HFF-Myc (cell line): ENCODE data around the gene FSTL5.
"Not testable (repeated sequence)": the region's sequence is repeated elsewhere in the genome, so short reads cannot be mapped to it uniquely, and the experiment has no call there.

ENCODE experiments used
- DNase-seq: peaks from one replicate; pipeline ENCODE4 v3.0.0-alpha.2; 2011; ENCODE audit warnings: low read depth; ENCODE audit errors: extremely low read depth
- H3K4me3 ChIP-seq: replicated peaks from 2 replicates; pipeline ENCODE4 v1.5.1; 2011; ENCODE audit warnings: low read depth, mild to moderate bottlenecking, control low read depth, low read length
- CTCF ChIP-seq: IDR thresholded peaks from 2 replicates; pipeline ENCODE4 v1.5.1; 2012; ENCODE audit warnings: mild to moderate bottlenecking, low read depth, low read length, control low read depth; ENCODE audit errors: missing control alignments

Gene FSTL5

GRCh38 chr4:161762796-161763195 is 401.0 kb downstream of the FSTL5 start:
- H3K4me3 ChIP-seq: no peak overlapping the region
- TF ChIP-seq CTCF: no peak
- peak; percentile 9 for DNase-seq

GRCh38 chr4:161760008-161760407 is 403.8 kb downstream of the FSTL5 start:
- no peak for TF ChIP-seq CTCF
- H3K4me3 ChIP-seq: no peak overlapping the region
- no peak for DNase-seq

GRCh38 chr4:161758412-161758811 is 405.4 kb downstream of the FSTL5 start:
- DNase-seq, H3K4me3 ChIP-seq: not testable (repeated sequence)

GRCh38 chr4:161728929-161729328 is 434.9 kb downstream of the FSTL5 start:
- TF ChIP-seq CTCF: no peak
- no peak for DNase-seq
- H3K4me3 ChIP-seq: no peak overlapping the region

- no peak overlapping the region for H3K4me3 ChIP-seq
- no peak for DNase-seq
- no peak for TF ChIP-seq CTCF
These were observed 441.9 kb downstream of the FSTL5 start for GRCh38 chr4:161721947-161722346.

- no peak for TF ChIP-seq CTCF
- DNase-seq: no peak
These were observed 446.7 kb downstream of the FSTL5 start for GRCh38 chr4:161717084-161717483.

GRCh38 chr4:161714931-161715330 is 448.9 kb downstream of the FSTL5 start:
- no peak for TF ChIP-seq CTCF
- peak; percentile 19 for DNase-seq
- H3K4me3 ChIP-seq: no peak overlapping the region

More at GRCh38 chr4:161717084-161717483, 446.7 kb downstream of the FSTL5 start:
- no peak overlapping the region for H3K4me3 ChIP-seq
